GM19240 (cell line): ENCODE data around the gene COQ6.
"Not testable (repeated sequence)": the region's sequence is repeated elsewhere in the genome, so short reads cannot be mapped to it uniquely, and the experiment has no call there.

Source experiments
- DNase-seq: peaks from one replicate; pipeline ENCODE4 v3.0.0; 2011; ENCODE audit warnings: low spot score; ENCODE audit not compliant: insufficient read length

The COQ6 gene

GRCh38 chr14:73977896-73978295, 27.8 kb downstream of the COQ6 start:
- no peak for DNase-seq

- no peak for DNase-seq
Observed at GRCh38 chr14:73988065-73988464, 38.0 kb downstream of the COQ6 start.

GRCh38 chr14:73988656-73989055, 38.6 kb downstream of the COQ6 start:
- not testable (repeated sequence) for DNase-seq

GRCh38 chr14:73991092-73991491, 41.0 kb downstream of the COQ6 start:
- no peak for DNase-seq

GRCh38 chr14:73994926-73995325, 44.8 kb downstream of the COQ6 start:
- DNase-seq, result not testable (repeated sequence)

- no peak for DNase-seq
Observed at GRCh38 chr14:73995977-73996378, 45.9 kb downstream of the COQ6 start.

GRCh38 chr14:73996731-73997107, 46.6 kb downstream of the COQ6 start:
- no peak for DNase-seq

DNA sequence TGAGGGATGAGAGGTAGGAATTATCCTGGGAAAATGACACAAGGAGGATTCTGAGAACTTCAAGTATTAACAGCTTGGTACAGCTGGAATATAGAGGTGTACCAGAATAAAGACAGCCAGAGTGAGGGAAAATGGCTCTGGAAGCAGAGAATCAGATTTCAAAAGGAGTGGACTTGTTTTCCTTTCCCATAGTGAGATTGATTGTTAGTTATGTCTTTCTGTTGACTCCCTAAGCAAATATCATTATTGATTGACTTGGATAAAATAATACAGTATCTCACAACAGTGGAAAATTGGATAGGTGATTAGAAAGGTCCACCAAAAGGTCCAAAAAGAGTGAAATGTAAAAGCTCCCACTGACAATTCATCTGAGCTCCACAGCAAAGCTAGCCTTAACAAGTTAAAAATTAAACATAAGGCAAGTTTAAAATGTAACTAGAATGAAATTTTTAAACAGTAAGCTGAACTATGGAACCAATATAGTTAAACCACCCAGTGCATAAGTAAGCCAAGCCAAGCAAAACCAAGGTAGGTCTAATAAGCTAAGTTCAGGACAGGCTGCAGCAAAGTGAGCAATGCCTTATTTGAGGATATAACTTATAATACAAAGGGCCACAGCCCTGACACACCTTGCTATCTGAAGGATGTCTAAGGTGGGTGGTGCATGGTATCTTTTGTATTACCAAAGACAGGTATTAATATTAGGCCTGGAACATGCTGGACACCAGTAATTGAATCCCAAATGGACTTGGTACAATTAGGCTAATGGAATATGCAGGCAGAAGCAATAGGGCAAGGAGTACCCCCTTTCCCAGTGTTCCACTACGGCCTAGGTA, 47.2 kb downstream of the COQ6 start:
- DNase-seq, result no peak

DNA sequence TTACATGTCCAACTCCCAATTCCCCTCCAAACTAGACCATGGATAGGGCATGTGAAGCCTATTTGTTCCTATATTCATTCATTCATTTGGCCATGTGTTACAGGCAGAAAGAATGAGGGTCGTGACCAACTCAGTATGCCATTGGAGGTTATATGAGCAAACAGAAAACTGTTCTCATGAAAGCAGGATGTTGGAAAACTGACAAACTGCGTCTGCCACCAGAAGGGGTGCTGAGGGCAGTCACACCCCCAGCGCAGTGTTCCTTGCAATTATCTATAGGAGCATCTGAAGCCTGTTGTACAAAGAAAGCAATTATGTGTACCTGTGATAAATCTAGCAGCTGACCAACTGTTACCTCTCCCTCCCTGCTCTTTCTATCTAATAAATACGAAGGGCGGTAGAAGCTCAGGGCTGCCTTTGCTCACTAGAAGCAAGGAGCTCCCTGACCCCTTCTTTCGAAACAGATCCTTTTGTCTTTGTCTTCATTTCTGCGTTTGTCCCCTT, 47.9 kb downstream of the COQ6 start:
- no peak for DNase-seq

GRCh38 chr14:73998726-73999125, 48.6 kb downstream of the COQ6 start:
- DNase-seq, result no peak

DNA sequence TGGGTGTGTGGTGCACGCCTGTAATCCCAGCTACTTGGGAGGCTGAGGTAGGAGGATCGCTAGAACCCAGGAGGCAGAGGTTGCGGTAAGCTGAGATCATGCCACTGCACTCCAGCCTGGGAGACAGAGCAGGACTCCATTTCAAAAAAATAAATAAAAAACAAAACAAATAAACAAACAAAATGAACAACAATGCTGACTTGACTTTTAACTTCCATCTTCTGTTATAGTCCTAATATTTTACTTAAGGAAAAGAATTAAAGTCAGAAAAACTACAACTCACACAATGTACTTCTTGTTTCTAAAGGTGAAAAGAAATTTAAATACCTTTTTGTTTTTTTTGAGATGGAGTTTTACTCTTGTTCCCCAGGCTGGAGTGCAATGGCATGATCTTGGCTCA, 55.6 kb downstream of the COQ6 start:
- DNase-seq, result not testable (repeated sequence)

DNA sequence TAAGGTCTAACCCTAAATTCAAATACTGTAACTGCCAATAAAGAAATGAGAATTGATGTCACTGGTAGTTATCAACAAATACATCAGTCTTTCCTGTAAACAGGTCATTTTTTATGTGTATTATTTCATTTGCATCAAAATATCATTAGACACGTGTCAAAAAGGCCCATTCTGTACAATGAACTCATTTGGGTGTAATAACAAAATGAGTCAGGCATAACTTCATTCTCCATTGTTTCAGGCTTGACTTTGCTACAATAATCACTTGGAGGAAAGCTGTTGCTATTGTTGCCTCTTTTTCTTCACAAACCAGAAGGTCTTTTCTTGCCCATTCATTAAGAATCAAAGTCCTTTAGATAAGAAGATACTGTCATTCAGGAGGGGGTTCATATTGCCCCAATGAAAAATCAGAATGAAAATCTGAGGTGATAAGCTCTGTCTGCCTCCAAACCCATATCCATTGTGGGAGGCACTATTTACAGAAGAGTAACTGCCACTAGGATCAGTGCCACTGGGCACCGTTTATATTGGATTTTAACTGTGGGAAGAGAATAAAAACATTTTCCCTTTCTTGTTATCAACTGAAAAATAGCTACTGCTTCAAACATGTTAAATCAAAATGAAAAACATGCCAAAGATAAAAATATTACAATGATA, 58.9 kb downstream of the COQ6 start:
- no peak for DNase-seq
